ENCODE data around the gene SEC24D.

Gene SEC24D

DNA sequence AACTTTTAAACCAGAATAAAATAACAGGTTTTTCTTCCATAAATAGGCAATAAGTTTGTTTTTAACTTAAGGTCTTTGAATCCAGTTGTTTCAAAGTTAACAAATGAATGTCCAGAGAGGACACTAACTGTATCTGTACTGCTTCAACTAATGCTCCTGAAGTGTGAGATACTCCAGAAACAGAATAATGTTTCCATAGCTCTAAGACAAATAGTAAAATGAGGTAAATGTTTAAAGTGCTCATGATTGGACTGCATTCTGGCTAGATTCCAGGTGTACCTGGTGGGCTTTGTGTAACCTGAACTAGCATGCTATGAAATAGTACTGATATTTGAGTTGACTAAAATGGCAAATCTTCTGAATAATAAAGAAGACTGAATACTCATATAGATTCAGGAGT lies 99.0 kb downstream of the SEC24D start:
- ChIA-PET POLR2A (no interaction called here), CTCF (interaction anchor here (0.6 to 2.7 kb wide), 4 partner anchors 10 to 233 kb away, joined by 3 to 12 read pairs (median 10); partner anchors contain the start of gene SYNPO2)
- DNase-seq (ENCODE audit: low read depth, low spot score): no peak
- no peak for TF ChIP-seq CTCF (IDR thresholded peaks at IDR 0.05; ENCODE audit: insufficient read depth, low read length, missing control alignments)
- no peak overlapping the region for H3K4me3 ChIP-seq (ENCODE audit: low read depth, low read length)

- TF ChIP-seq CTCF (IDR thresholded peaks at IDR 0.05; ENCODE audit: insufficient read depth, low read length, missing control alignments): no peak
- ChIA-PET POLR2A (no interaction called here), CTCF (interaction anchor here (0.6 to 1.6 kb wide), 3 partner anchors 8 to 156 kb away, joined by 4 to 7 read pairs (median 4); no protein-coding TSS in a partner anchor)
- no peak overlapping the region for H3K4me3 ChIP-seq (ENCODE audit: low read depth, low read length)
- no peak for DNase-seq (ENCODE audit: low read depth, low spot score)
Observed at GRCh38 chr4:118734491-118735205, 101.3 kb downstream of the SEC24D start.

GRCh38 chr4:118732591-118733330 lies 103.2 kb downstream of the SEC24D start:
- CTCF ChIA-PET: interaction anchor here (1.3 to 2.0 kb wide), 3 partner anchors 9 to 235 kb away, joined by 4 to 7 read pairs (median 6); no protein-coding TSS in a partner anchor
- H3K4me3 ChIP-seq (ENCODE audit: low read depth, low read length): no peak overlapping the region
- POLR2A ChIA-PET: no interaction called here
- peak; percentile 40 for DNase-seq (ENCODE audit: low read depth, low spot score)
- TF ChIP-seq CTCF (IDR thresholded peaks at IDR 0.05; ENCODE audit: insufficient read depth, low read length, missing control alignments): no peak

DNA sequence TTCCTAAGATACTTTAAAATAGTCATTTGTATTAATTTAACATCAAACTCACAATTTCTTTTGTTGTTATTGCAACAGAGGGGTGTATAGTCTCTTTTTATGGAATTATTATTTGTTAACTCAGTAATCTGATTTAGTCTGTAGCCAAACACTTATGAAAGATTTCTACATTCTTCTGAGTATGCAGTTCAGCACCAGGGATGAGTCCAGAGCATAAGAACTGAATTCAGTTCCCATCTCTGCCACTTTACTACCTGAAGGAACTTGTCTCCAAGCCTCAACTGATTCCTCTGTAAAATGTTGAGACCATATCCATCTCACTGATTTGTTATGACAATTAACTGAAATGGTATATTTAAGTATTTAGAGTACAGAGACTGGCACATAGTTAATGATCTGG lies 105.2 kb downstream of the SEC24D start:
- no peak overlapping the region for H3K4me3 ChIP-seq (ENCODE audit: low read depth, low read length)
- no peak for DNase-seq (ENCODE audit: low read depth, low spot score)
- TF ChIP-seq CTCF (IDR thresholded peaks at IDR 0.05; ENCODE audit: insufficient read depth, low read length, missing control alignments): no peak
- POLR2A ChIA-PET: no interaction called here
- CTCF ChIA-PET: interaction anchor here (1.1 to 1.9 kb wide), 3 partner anchors 9 to 14 kb away, joined by 4 to 7 read pairs (median 4); no protein-coding TSS in a partner anchor

DNA sequence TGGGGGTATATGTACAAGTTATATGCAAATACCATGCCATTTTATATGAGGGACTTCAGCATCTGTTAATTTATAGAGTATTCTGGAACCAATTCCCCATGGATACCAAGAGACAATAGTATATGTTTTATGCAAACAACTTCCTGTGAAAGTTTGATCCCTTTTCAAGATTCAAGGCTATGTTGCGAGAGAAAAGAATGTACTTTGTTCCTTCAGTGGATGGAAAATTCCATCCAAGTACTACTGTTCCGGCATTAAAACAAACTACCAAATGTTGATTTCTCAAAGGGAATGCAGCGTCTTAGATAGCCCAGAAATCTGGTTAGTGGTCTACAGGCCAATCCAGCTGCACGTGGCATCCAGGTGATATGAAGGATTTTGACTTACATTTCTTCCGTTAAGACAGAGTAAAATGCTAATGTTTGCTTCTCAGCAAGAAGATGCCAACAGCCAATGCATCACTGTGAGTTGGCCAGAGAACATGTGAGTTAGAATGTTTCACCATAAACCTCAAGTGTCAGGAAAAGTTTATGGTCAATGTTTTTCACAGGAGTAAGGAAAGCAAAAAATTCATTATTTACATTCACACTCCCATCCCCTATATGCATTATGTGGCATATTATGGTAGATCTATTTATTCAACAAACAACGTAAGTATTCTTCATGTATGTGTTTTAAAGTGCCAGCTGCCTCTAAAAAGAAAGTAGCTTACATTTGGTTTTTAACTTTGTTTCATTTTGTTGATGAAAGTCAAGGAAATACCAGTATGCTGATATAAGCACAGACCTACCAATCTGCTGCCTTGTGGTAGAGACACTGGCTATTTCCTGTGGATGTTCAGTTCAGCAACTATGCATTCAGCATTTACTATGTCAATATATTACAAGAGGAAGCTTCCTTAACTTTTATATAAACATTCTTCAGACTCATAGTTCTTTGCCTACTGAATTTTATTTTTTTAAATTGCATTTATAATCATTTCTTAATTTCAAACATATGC lies 106.3 kb downstream of the SEC24D start:
- CTCF ChIA-PET: interaction anchor here (0.9 to 1.9 kb wide), 4 partner anchors 10 to 28 kb away, joined by 3 to 7 read pairs (median 4); no protein-coding TSS in a partner anchor

More for the DNA sequence above, 106.3 kb downstream of the SEC24D start:
- no peak overlapping the region; the same call in none of the 2 replicates for H3K4me3 ChIP-seq (ENCODE audit: low read depth, low read length)
- no peak for TF ChIP-seq CTCF (IDR thresholded peaks at IDR 0.05; ENCODE audit: insufficient read depth, low read length, missing control alignments)
- POLR2A ChIA-PET: interaction anchor here (0.7 to 1.2 kb wide), 3 partner anchors 13 to 135 kb away, joined by 3 to 4 read pairs (median 3); partner anchors contain the start of gene METTL14
- DNase-seq (ENCODE audit: low read depth, low spot score): peak; percentile 89
